ENCODE results near the gene ANAPC2.

Gene ANAPC2

GRCh38 chr9:137191245-137191644, 2.9 kb upstream of the ANAPC2 start:
- DNase-seq = no peak

- DNase-seq = peak; percentile 85
Measured at GRCh38 chr9:137190315-137190856, 2.0 kb upstream of the ANAPC2 start.

GRCh38 chr9:137189297-137190295, 1.2 kb upstream of the ANAPC2 start:
- peak; percentile 74 for DNase-seq

- DNase-seq = no peak
Measured at GRCh38 chr9:137188086-137188489, 272 bp downstream of the ANAPC2 start.

- no peak for DNase-seq
Measured at GRCh38 chr9:137187386-137187785, 974 bp downstream of the ANAPC2 start.

- DNase-seq = peak; percentile 51
Measured at GRCh38 chr9:137186385-137186784, 2.0 kb downstream of the ANAPC2 start.

GRCh38 chr9:137185921-137186320, 2.4 kb downstream of the ANAPC2 start:
- no peak for DNase-seq

- DNase-seq = no peak
Measured at GRCh38 chr9:137184881-137185660, 3.3 kb downstream of the ANAPC2 start.

- DNase-seq = no peak
Measured at GRCh38 chr9:137183980-137184595, 4.3 kb downstream of the ANAPC2 start.

- no peak for DNase-seq
Measured at GRCh38 chr9:137182836-137183235, 5.5 kb downstream of the ANAPC2 start.

- DNase-seq = no peak
Measured at GRCh38 chr9:137181680-137182079, 6.7 kb downstream of the ANAPC2 start.

GRCh38 chr9:137180491-137180890, 7.9 kb downstream of the ANAPC2 start:
- no peak for DNase-seq

GRCh38 chr9:137179761-137180160, 8.6 kb downstream of the ANAPC2 start:
- DNase-seq = no peak

GRCh38 chr9:137178939-137179630, 9.3 kb downstream of the ANAPC2 start:
- DNase-seq = no peak

- peak; percentile 51 for DNase-seq
Measured at GRCh38 chr9:137178201-137178938, 10.0 kb downstream of the ANAPC2 start.

GRCh38 chr9:137176302-137177182, 11.8 kb downstream of the ANAPC2 start:
- DNase-seq = peak; percentile 91

- DNase-seq = no peak
Measured at GRCh38 chr9:137175345-137175961, 12.9 kb downstream of the ANAPC2 start.

- no peak for DNase-seq
Measured at GRCh38 chr9:137174722-137175293, 13.6 kb downstream of the ANAPC2 start.

- no peak for DNase-seq
Measured at GRCh38 chr9:137173796-137174664, 14.3 kb downstream of the ANAPC2 start.

All from DMS53 (cell line).